GM19043 (cell line): ENCODE results near the gene MYO7B.

Experiments used
- ATAC-seq: cut with Tn5 transposase; IDR thresholded peaks from one replicate; pipeline ENCODE4 v1.9.1; 2021; ENCODE audit warnings: low read depth; ENCODE audit not compliant: unreplicated experiment

MYO7B gene

GRCh38 chr2:127632592-127633489 lies 97.4 kb downstream of the MYO7B start:
- peak; percentile 72 for ATAC-seq

DNA sequence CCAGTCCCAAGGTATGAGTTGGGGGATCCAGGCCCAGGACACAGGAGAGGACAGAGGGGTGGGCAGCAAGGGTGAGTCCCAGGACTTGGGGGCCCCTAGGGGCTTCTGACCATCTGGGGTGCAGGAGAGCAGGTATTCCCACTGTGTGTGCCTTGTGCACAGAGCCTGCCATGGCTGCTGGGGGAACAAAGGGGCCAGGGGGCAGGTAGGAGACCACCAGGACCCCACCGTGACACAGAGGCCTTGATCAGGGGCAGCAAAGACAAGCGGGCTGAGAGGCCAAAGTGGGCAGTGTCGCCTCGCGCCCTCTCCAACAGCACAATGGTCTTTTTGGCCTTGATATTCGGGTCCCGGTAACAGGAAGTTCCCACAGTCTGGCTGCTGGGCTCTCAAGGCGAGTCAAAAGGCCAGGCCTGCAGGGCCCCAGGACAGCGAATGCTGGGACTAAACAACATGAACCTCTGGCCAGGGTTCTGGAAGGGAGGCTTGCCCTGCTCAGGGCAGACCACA lies 98.1 kb downstream of the MYO7B start:
- ATAC-seq: no peak

GRCh38 chr2:127634066-127634617 lies 98.7 kb downstream of the MYO7B start:
- no peak for ATAC-seq

GRCh38 chr2:127634626-127635379 lies 99.3 kb downstream of the MYO7B start:
- no peak for ATAC-seq

- ATAC-seq: no peak
Measured at GRCh38 chr2:127635380-127636237, 100.1 kb downstream of the MYO7B start.

- no peak for ATAC-seq
Measured at GRCh38 chr2:127636248-127637235, 101.1 kb downstream of the MYO7B start.

DNA sequence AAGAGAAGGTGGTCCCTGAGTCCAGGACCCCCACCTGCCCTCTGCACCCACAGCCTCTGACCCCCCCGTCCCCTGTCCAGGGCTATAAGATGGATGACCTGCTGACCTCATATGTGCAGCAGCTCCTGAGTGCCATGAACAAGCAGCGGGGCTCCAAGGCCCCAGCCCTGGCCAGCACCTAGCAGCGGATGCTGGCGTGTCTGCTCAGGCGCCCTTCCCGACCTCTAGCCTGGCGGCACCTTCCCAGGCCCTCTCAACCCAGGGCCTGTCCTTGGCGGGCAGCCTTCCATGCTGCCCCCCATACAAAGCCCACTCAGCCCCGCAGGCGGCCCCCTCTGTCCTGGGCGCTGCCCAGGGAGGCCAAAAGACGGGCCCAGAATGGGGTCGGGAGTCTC lies 101.8 kb downstream of the MYO7B start:
- ATAC-seq: no peak

GRCh38 chr2:127637725-127638252 lies 102.3 kb downstream of the MYO7B start:
- ATAC-seq: no peak

DNA sequence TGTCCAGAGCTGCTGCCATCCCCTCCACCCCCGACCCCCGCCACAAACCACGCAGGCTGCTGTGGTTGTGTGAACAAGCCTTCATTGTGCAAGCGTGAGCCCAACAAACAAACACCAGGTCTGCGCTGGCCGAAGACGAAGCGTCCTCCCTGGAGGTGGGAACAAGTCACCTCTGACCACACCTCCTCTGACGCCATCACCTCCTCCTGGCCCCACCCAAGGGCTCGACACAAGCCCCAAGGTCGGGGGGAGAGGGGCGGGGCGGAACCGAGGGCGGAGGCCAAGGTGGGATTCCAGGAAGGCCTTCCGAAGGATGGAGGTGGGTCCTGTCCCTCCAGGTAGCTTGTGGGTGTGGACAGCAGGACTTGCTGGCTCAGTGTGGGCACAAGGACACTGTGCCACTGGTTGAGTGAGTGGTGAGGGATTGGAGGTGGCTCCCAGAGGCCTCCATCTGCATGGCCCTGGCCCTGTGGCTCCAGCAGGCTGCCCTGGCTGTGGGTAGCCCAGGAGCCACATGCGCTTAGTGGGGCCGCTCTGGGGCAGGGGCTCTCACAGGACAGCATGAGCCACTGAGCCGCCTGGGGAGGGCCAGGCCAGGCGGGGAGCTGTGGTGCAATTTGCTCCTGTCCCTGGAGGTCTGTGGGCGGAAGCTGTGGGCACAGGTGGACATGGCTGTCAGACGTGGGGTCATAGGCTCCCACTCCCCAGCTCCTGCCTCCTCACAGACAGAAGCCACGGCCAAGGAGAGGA lies 103.1 kb downstream of the MYO7B start:
- ATAC-seq: no peak

- no peak for ATAC-seq
Measured at GRCh38 chr2:127639111-127639474, 103.6 kb downstream of the MYO7B start.

DNA sequence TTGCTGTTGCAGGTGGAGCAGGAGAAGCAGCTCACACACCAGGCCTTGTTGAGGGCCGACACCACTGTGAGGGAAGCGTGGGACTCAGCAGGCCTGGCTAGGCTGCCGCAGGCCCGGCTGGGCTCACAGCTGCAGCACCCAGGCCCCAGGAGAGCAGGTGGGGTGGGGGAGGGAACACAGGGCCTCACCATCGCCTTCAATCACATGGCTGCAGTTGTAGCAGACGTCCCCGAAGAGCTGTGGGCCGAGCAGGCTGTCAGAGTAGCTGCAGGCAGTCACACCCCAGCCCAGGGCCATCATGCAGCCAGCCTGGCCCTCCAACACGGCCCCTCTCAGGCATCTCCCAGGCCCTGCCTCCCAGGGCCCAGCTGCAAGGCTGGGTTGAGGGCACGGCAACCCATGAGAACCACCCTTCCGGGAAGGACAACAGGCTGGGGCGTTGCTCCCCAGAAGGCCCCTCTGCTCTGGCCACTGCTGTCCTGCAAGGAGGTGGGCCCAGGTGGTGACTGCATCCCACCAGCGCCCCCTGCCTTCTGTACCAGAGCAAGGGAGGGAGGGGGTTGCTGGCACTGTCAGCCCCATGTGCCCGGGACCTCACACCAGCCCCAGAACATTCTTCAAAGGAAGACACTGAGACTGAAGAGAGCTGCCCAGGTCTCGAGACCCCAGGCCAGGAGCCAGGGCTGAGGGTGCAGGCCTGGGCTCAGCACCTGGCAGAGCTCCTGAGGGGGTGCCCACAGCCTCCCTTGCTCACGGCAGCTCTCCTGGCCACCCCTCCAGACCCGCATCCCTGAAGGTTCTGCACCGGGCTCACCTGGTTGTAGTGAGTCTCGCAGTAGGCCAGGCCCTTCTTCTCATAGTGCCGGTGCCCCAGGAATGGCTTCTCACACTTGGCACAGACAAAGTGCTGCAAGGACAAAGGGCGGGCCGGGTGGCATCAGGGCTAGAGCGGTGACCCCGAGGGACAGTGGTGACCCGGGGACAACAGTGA lies 104.9 kb downstream of the MYO7B start:
- no peak for ATAC-seq

DNA sequence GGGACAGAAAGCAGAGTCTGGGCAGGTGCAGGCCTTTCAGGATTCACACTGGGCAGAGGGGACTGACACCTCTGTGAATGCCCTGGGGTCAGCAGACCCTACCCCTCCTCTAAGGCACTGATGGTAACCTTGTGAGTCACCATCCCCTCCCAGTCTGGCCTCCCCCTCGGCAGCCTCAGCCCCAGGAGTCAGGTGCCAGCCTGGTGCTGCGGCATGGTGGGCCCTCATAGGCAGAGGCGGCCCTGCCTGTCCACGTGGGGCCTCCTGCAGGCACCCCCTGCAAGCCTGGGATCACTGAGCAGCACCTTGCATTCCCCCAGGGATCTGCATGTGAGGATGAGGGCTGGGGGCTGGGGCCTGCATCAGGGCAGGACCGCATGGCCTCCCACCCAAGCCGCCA lies 105.7 kb downstream of the MYO7B start:
- ATAC-seq: no peak

DNA sequence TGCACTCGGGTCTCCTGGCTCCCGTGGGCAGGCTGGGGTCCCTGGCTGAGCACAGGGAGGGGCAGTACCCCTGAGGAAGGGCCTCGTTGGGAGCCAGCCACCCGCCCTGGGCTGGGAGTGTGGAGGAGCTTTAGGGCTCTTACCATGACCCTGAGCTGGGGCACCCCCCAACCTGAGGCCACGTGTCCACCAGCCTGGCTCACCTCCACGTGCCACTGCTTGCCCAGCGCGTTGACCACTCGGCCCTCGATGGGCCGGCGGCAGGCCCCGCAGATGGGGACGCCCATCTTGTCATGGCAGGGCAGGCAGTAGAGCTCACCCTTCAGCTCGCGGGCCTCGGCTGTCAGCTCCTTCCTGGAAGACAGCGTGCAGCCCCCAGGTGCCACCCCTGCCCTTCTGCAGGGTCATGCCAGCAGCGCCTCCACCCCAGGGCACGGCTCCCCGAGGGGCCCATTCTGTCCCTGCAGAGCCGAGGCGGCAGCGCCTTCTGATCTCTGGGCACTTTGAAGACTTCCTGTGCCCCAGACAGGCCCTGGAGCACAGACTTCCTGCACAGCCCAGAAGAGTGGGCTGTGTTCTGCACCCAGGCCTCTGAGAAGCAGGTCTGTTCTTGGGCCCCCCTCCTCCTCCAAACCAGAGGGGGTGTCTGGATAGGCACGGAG lies 106.5 kb downstream of the MYO7B start:
- ATAC-seq: no peak

DNA sequence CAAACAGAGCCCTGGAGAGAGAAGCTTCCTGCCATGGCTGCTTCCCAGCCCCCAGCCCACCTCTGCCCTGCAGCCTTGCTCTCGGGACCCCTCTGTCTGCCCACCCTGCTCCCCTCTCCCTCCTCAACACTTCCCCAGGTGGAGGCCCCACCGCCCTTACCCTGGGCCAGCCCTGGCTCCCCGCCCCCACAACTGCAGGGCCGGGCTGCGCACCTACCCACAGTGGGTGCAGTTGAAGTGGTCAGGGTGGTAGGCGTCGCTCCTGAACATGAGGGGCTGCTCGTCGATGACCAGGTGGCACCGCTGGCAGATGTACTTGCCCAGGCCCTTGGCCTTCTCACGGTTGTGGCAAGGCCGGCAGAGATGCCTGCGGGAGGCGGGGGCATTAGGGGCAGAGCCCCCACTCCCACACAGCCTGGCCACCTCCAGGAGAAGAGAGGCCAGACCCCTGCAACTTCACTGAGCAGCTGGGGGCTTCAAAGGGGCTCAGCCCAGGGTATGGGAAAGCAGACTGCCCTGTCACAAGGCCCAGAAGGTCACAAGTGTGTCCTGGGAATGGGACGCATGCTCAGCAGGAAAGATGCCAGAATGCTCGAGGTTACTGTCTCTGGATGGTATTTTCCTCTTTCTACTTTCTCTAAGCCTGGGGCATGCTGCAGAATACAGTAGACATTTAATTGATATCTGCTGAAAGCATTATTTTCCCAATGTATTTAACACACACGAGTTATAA lies 107.4 kb downstream of the MYO7B start:
- no peak for ATAC-seq

DNA sequence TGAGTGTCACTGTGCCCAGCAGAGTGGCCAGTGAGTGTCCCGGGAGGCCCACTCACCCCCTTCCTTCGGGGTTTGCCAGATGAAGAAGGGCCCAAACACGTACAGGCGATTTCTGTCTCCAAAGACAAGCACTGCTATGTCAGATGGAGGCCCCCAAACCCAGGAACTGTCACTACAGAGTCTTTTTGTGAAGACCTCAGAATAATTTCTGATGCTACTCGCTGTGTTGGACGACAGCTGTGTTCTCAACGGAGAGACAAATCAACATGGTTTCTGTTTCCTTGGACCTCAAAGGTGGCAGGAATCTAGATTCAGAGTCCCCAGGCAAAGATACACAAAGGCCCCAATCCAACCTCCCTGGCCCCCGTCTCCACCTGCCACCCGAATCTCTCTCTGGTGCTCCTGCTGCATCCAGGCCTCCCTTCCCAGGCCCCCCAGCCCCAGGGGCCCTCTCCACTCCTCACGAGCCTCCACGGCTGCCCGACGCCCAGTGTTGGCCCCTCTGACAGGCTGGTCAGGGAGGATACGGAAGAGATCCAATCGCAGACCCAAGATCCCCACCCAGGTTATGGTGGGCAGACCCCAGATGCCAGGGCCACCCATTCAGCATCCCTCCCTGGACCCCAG lies 108.1 kb downstream of the MYO7B start:
- ATAC-seq: no peak
